AG09309 (cell line): ENCODE measurements around the gene CEP250.

Experiments
- DNase-seq: peaks from one replicate; pipeline ENCODE4 v3.0.0-alpha.2; 2010; ENCODE audit warnings: low read depth
- H3K4me3 ChIP-seq: 2 replicates; pipeline ENCODE4 v1.5.1; 2011; ENCODE audit warnings: mild to moderate bottlenecking, low read depth, low read length, moderate library complexity; ENCODE audit not compliant: control insufficient read depth
- TF ChIP-seq, protein P1 (sequence below): IDR thresholded peaks from 2 replicates; pipeline ENCODE4 v1.5.1; 2011; ENCODE audit warnings: mild to moderate bottlenecking, low read depth, low read length, inconsistent platforms; ENCODE audit not compliant: insufficient read depth, control insufficient read depth; ENCODE audit errors: missing control alignments

The CEP250 gene

DNA sequence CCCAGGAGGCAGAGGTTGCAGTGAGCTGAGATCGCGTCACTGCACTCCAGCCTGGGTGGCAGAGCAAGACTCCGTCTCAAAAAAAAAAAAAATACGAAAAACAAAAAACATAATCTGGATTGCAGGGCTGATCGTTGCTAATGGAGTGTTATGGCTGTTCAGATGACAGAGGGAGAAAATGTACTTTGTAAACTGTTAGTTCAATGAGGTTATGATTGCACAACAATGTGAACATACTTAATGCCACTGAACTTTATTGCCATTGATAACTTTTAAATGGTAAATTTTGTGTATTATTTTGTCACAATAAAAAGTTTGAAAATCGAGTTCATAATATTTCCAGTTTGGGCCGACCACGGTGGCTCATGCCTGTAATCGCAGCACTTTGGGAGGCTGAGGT is 63.6 kb downstream of the CEP250 start:
- no peak overlapping the region for H3K4me3 ChIP-seq
- TF ChIP-seq, protein P1, sequence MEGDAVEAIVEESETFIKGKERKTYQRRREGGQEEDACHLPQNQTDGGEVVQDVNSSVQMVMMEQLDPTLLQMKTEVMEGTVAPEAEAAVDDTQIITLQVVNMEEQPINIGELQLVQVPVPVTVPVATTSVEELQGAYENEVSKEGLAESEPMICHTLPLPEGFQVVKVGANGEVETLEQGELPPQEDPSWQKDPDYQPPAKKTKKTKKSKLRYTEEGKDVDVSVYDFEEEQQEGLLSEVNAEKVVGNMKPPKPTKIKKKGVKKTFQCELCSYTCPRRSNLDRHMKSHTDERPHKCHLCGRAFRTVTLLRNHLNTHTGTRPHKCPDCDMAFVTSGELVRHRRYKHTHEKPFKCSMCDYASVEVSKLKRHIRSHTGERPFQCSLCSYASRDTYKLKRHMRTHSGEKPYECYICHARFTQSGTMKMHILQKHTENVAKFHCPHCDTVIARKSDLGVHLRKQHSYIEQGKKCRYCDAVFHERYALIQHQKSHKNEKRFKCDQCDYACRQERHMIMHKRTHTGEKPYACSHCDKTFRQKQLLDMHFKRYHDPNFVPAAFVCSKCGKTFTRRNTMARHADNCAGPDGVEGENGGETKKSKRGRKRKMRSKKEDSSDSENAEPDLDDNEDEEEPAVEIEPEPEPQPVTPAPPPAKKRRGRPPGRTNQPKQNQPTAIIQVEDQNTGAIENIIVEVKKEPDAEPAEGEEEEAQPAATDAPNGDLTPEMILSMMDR: no peak
- no peak for DNase-seq

DNA sequence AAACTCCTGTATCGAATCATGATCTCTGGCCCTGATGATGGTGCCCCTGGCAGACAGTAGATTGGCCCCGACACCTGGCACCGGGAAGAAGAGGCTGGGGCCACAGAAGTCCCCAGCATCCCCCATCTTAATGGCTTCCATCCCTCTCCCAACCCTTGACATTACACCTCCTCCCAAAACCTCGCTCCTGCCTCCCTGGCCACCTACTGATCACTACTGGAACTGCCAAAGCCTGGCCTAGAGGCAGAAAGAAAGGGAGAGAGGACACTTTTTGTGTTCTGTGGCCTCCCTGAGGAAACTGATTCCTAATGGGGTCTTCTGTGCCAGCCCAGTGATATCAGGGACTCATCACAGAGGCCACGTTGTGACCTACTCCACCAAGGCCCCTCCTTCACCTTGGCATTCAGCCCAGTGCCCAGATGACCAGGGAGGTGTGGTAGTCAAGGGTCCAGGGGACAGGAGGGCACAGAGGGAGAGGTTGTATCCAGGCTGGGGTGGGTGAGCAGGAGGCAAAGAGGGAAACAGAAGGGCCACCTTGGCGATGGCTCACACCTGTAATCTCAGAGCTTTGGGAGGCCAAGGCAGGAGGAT is 68.0 kb downstream of the CEP250 start:
- TF ChIP-seq, protein P1: peak; percentile 71
- no peak for DNase-seq
- no peak overlapping the region for H3K4me3 ChIP-seq

DNA sequence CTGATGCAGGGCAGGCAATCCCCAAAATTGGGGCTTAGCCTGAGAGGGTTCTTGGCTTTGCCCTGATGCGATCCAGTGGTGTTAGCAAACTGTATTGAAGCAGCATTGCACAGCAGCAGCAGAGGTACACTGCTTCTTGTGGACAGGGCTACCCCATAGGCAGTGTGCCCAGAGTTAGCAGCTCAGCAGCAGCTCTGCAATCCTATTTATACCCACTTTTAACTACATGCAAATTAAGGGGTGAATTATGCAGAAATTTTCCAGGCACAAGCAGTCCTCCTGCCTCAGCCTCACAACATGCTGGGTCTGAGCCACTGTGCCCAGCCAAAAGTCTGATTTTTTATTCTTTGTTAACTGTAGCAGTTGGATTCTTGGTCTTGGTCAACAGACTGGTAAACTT is 70.2 kb downstream of the CEP250 start:
- DNase-seq: no peak
- TF ChIP-seq, protein P1: no peak
- no peak overlapping the region for H3K4me3 ChIP-seq

DNA sequence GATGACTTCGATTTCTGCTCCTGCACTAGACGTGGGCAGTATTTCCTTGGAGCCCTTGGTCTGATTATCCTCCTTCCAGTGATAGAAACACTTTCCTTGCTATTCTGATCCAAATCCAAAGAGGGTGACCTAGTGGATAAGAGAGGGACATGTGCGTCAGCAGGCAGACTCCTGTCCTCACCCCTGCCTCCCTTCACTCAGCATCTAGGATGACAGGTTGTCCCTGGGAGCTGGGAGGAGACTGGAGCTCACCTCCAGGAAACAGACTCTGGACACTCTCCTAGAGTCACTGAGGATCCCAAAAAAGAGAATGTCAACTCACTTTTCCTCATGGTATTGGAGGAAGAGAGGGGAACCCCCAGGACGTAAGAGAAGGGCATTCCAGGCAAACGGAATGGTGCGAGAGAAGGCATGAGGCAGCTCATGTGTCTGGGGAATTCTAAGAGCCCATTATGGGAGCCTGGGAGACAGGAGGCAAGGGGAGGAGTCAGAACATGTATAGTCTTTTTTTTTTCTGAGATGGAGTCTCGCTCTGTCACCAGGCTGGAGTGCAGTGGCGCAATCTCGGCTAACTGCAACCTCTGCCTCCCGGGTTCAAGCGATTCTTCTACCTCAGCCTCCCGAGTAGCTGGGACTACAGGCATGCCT is 71.8 kb downstream of the CEP250 start:
- no peak overlapping the region for H3K4me3 ChIP-seq
- DNase-seq: no peak
- TF ChIP-seq, protein P1: no peak

DNA sequence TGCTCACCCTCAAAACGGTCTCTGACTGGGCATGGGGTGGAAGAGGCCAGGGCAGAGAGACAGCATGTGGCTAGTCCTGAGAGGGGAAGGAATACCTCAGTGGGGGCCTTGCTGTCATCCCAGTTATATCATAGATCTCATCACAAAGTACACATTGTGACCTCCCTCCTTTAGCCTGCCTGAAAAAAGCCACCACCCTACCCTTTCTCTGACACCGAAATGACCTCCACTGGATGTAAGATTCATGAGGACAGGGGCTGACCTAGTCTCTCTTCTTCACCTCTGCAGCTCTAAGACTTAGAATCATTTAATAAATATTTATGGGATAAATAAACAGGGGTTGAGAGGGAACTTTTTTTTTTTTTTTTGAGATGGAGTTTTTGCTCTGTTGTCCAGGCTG is 74.2 kb downstream of the CEP250 start, which contains the start of gene C20orf173:
Gene C20orf173, minus strand, starts transcription at position 101 of the 400 bp plus-strand sequence. CDS start 279 bp downstream, outside the sequence.
- DNase-seq: no peak
- no peak within 1 kb of the TSS for H3K4me3 ChIP-seq
- TF ChIP-seq, protein P1: no peak

DNA sequence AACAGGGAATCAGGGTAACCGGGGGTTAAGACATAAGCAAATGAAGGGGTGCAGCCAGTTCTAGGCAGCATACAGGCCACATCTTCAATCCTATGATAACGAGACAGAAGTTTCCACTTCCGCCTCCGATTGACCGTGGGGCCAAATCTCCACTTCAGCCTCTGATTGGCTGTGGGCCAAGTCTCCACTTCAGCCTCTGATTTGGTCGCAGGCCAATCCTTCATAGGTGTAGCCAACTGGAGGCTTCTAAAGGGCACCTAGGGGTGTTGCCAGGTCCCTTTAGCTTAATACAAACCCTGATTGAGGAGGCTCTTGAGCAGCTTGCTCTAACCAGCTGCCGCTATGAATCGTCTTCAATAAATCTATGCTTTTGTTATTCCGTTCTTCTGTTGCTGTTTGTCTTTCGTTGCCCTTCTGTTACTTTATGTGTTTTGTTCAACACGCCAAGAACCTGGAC is 84.4 kb downstream of the CEP250 start:
- no peak overlapping the region for H3K4me3 ChIP-seq
- TF ChIP-seq, protein P1: no peak
- no peak for DNase-seq
